GM10847 (cell line): ENCODE results near the gene PANK2.

Experiments
- POLR2A ChIP-seq: IDR thresholded peaks from 2 replicates; pipeline ENCODE4 v1.6.1; 2011; ENCODE audit not compliant: insufficient read length; ENCODE audit errors: extremely low read depth

PANK2 gene

DNA sequence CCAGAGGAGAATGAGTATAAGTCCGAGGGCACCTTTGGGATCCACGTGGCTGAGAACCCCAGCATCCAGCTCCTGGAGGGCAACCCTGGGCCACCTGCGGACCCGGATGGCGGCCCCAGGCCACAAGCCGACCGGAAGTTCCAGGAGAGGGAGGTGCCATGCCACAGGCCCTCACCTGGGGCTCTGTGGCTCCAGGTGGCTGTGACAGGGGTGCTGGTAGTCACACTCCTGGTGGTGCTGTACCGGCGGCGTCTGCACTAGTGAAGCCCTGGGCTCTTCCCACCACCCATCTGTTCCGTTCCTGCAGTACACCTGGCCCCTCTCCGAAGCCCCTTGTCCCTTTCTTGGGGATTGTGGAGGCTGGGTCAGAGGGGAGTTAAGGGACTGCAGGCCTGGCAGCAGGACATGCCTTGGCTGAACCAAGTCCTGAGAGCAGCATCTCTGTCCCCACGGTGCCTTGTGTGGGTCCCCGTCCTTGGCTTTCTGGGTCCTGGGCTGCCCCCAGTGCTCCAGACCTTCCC lies 23.2 kb upstream of the PANK2 start:
- TF ChIP-seq POLR2A: no peak

DNA sequence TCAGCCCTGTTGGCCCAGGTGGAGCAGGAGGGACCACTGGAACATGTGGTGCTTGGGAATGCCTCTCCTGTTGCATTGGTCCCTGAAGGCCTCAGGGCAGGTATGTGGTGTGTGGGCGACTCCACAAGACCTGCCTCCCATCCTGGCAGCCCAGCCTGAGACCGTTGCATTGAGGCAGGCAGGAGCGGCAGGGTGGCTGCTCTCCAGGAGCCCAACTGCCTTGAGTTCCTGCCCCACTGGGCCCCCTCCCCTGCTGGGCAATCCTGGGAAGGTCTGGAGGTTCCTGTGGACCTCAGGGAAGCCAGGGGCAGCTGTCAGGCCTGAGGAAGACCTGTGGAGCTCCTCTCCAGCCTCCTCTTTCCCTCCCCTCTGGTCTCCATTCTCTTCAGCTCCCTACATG lies 22.7 kb upstream of the PANK2 start:
- TF ChIP-seq POLR2A: no peak

DNA sequence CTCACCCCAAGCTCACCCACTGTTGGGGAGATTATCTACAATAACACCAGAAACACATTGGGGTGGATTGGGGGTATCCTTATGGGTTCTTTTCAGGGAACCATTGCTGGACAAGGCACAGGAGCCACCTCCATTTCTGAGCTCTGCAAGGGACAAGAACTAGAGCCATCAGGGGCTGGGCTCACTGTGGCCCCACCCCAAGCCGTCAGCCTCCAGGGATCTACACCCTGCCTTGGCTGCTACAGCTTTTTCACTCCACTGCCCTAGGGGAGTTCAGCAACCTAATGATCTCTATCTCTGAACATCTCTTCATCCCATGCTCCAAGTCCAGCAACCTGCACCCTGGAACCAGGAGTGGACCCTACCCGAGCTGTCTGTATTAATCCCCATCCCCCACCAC lies 21.4 kb upstream of the PANK2 start:
- TF ChIP-seq POLR2A: no peak

DNA sequence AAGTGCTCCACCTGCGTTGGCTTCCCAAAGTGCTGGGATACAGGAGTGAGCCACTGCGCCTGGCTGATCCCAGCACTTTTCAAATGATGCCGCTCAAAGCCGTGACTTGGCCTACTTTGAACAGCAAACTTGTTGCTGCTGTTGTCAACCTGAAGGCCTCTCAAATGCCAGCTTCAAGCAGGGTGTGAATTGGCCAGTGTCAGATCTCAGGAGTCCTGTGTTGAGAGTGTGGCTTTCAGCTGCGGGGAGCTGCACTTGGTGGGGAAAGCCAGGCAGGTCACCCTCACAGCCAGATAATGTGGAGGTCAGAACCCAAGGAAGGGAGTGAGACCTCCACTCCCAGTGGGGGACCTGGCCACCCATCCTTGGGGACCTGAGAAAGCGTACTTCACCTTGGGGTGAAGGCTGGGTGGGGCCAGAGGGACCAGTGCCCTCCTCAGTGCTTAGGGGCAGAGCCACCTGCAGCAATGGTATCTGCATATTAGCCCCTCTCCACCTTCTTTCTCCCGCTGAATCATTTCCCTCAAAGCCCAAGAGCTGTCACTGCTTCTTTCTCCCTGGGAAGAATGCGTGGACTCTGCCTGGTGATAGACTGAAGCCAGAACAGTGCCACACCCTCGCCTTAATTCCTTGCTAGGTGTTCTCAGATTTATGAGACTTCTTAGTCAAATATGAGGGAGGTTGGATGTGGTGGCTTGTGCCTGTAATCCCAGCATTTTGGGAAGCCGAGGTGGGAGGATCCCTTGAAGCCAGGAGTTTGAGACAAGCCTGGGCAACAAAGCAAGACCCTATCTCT lies 19.1 kb upstream of the PANK2 start:
- no peak for TF ChIP-seq POLR2A

DNA sequence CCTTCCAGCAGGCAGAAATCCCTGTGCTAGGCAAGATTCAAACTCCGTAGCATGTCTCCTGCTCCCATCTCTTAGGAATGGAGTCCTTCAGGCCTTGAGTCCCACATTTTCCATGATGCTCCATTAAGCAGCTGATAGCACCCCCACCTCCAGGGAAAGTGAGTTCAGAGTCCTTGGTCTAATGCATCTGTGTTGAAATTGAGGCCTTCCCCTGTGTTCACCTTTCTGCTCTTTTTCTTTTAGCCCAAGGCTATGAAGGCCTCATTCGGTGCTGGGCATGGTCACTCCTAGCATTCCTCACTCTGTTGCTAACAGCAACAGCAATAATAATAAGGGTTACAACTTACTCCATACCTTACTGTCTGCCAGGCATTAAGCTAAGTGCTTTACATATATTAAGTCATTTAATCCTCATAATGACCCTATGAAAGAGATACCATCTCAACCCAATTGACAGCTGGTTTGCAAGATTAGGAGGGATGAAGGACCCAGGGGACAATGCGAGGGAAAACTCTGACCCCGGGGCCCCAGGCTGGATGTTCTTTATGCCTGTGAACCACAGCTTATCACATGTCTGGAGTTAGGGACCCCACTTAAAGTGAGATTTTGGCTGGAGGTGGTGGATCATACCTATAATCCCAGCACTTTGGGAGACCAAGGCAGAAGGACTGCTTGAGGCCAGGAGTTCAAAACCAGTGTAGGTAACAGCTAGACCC lies 17.5 kb upstream of the PANK2 start:
- TF ChIP-seq POLR2A: no peak

DNA sequence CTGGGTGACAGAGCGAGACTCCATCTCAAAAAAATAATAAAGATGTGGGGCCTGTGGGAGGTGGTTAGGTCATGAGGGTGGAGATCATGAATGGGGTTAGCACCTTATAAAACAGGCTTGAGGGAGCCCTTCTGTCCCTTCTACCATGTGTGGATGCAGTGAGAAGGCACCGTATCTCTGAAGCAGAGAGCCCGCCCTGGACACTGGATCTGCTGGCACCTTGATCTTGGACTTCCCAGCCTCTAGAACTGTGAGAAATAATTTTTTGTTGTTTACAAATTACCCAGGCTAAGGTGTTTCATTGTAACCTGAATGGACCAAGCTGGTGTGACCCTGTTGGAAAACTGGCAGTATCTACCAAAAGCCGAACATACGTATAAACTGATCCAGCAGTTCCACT lies 15.7 kb upstream of the PANK2 start:
- no peak for TF ChIP-seq POLR2A

DNA sequence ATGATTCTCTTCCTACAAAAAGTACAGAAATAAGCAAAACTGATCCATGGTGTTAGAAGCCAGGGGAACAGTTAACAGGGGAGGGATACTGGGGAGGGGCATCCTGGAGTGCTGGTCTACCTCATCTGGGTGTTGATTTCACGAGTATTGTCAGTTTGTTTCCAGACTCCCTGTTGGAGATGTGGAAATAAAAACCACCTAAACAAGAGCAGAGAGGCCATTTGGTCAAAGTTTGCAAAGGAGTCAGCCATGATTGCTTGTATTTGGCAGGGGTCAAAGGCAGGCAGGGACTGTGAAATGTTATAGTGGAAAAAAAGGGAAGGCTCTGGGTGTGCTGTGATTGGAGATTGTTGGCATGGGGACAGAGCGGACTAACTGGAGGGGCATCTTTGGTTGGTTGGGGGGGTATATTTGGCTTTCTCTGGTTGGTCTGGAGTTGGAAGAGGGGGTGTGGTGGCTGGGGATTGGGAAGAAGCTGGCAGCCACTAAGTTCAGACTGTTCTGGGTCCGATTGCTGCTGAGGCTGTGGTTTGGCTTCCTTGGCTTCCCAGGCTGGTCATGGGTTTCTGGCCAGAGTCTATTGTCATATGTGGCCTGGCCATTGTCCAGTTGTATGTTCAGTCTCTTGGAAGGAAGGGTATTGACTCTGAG lies 14.9 kb upstream of the PANK2 start:
- no peak for TF ChIP-seq POLR2A

DNA sequence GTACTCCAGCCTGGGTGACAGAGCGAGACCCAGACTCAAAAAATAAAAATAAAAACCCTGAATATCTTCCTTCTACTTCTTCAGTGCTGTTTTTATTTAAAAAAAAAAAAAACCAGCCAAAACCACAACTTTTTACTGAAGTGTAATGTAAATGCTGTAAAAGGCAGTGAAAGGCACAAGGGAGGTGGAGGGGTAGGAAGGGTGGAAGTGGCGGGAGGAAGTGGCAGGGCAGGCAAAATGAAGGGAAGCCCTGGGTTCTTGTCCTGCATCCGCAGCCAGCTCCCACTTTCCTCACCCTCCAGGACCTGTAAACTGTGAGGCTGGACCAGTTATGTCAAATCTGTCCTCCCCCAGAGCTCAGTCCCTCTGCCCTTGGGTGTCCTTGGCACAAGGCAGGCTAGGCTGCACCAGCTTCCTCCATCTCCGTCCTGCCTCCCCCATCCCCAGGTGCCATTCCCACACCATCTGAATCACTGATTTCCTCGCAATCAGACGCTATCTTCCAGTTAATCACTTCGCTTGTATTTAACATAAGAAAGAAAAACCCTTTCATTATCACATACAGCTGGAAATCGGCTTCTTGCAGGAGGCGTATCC lies 13.7 kb upstream of the PANK2 start:
- no peak for TF ChIP-seq POLR2A

DNA sequence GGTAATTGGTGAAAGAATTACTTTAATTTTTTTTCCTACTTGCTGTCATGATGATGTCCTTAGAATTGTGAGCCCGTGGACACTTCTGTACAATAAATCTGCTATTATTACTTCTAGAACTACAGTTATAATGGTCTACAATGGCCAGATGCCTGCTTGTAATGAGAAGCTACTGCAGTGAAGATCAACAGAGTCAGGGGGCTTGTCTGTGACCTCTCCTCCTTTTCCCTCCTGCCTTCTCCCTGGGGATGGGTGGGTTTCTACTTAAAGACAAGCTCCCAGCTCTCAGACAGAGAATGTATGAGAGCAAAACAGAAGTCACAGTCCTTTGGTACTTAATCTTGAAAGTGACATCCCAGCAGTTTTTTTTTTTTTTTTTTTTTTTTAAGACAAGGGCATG lies 13.2 kb upstream of the PANK2 start:
- TF ChIP-seq POLR2A: no peak

DNA sequence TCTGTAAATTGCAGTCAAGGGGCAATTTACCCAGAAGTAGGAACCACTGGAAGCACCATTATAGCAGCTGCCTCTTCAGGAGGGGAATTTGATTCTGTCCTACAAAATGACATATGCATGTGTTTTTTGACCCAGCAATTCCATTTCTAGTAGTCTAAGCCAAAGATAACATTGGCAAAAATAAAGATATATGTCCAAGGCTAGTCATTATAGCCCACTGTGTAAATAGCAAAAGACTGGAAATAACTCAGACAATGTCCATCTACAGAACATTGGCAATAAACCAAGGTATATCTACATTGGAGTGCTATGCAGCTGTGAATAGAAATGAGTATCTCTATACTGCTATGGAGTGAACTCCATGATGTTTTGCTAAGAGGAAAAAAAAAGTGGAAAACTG lies 12.5 kb upstream of the PANK2 start:
- no peak for TF ChIP-seq POLR2A

DNA sequence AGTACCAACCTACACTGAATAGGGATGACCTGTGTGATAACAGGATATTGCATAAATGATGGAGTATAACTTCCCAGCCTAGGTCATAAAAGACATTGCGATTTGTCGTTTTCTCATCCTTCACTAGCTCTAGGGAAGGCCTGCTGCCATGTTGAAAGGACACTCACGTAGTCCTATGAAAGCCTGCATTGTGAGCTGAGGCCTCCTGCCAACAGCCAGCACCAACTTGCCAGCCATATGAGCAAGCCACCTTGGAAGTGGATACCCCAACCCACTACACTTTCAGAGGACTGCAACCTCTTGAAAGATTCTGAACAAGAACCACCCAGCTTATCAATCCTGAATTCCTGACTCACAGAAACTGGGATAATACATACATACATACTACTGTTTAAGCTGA lies 3.5 kb upstream of the PANK2 start:
- no peak for TF ChIP-seq POLR2A

DNA sequence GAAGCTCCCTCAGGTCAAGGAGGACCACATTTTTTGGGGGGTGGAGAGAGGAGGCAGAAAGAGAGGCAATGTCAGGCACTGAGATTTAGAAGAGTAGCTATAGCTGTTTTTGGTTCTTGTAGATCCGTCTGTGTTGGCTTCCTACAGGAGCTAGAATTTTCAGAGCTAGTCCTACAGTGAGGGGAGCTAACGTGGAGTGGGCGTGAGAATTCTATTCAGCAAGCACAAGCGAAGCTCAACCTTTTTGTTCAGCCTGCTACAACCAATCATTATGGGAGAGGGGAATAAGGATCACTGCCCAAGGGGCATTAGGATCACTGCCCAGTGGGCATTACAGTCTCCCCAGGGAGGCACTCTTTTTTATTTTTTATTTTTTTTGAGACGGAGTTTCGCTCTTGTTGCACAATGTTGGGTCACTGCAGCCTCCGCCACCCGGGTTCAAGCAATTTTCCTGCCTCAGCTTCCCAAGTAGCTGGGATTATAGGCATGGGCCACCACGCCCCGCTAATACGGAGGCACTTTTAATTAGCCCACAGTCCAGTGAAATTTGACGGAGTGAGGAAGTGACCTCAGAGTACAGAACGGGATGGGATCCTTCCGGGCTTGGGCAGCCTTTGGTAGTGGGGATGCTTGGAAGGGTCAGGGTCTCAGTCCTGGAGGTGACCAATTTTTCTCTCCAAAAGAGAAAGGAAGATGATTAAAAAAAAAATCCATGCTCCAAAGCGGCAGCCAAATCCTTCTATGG lies 1.1 kb upstream of the PANK2 start:
- no peak for TF ChIP-seq POLR2A

DNA sequence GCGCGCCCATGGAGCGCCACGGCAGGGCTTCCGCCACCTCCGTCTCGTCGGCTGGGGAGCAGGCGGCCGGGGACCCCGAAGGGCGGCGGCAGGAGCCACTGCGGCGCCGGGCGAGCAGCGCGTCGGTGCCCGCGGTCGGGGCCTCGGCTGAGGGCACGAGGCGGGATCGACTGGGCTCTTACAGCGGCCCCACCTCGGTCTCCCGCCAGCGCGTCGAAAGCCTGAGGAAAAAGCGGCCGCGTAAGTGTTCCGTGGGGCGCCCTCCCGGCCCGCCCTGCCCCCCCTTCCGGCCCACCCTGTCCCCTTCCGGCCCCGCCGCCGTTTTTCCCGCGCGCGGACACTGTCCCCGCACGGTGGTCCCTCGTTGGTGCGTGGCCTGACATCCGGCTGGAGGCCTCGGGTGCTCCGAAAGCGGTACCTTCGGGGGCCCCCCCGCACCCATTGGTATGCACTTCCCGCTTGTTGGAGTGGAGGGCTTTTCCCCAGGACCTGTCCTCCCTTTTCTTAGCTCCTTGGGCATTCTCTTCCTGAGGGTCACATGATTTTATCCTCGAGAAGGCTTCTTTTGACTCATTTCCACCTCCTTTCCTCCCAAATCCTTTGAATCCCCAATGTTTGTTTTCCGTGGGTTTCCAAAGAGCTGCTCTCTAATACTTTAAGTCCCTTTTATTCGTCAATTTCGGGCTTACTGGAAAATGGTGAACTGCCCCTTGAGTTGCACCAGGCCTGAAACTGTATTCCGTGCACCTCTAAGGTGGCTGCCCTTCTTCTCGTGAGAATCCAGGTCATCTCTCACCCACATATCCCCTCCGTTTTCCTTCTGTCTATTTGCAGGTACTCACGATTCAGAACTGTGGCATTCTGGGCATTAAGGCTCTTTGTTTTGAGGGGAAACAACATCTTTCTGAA lies 556 bp downstream of the PANK2 start:
- TF ChIP-seq POLR2A: no peak

DNA sequence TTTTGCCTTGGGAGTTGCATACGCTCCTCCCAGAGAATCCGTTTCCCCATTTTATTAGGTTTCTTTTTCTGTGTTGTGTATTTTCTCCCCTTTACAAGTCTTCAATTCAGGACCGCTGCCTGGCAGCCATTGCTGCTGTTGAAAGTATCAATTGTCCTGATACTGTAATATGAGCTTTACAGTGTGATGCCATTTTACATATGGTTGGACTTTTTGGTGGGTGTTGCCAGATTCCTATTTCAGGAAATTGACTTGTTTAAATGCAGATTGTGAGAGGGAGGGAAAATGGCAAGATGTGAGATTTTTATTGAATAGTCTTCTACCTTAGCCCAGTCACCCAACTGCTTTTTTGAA lies 1.2 kb downstream of the PANK2 start:
- no peak for TF ChIP-seq POLR2A
